Middle frontal gyrus (tissue), 1 donor: ENCODE data around the gene LDB3.

ENCODE experiments used
- DNase-seq: peaks from one replicate; pipeline ENCODE4 v3.0.0-alpha.2; 2015; ENCODE audit warnings: low spot score; ENCODE audit errors: extremely low spot score

The LDB3 gene

DNA sequence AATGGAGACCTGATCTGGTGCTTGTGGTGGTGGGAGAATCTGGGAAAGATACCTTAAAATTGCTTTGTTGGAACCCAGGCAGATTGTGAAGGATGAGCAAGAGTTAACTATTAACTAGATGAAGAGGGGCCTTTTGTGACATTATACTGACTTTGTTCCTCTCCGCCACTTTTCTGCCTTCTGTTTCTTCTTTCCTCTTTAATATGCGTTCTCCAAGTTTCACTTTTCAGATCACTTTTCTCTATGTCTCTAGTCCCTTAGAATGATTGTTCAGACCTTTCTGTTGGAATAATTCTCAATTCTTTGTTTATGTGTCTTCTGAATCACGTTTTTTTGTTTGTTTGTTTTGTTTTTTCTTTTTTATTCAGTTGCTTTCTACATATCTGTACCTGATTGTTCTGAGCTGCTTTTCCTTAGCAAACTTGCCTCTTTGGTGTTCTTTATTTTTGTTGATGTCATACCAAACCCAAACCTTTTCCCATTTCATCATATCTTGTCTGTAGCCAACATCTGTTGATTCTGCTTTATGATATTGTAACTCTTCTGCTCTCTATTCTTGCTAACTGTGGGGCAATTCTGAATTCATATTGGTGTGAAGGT is 90.9 kb downstream of the LDB3 start:
- no peak for DNase-seq

- no peak for DNase-seq
These were observed 95.1 kb downstream of the LDB3 start for GRCh38 chr10:86763404-86763803.

DNA sequence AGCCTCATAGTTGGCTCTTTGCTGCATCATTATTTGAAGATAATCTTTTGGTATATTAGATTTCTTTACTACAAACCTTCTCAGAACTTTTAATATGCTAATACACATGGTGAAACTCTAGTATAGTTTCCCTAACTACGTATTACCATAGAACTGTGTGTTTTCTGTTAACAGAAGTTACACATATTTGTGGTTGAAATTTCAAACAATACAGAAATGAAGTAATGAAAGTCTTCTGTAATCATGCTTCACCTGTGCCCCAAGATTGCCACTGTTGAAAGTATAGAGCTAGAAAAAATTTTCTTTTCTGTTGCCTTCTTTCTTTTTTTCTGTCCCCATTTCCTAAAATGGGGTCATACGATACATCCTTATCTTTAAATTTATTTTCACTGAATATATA is 97.2 kb downstream of the LDB3 start:
- no peak for DNase-seq

GRCh38 chr10:86768412-86769062 is 100.2 kb downstream of the LDB3 start:
- no peak for DNase-seq

DNA sequence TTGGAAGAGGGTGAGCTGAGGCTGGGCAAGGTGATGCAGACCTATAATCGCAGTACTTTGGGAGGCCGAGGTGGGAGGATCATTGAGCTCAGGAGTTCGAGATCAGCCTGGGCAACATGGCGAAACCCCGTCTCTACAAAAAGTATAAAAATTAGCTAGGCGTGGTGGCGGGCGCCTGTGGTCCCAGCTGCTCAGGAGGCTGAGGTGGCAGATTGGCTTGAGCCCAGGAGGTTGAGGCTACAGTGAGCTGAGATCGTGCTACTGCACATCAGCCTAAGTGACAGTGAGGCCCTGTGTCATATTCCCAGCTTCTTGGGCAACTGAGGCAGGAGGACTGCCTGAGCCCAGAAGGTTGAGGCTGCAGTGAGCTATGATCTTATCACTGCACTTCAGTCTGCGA is 101.7 kb downstream of the LDB3 start:
- DNase-seq: no peak

- DNase-seq: no peak
These were observed 102.2 kb downstream of the LDB3 start for GRCh38 chr10:86770412-86770960.

- no peak for DNase-seq
These were observed 105.2 kb downstream of the LDB3 start for GRCh38 chr10:86773498-86773897.

DNA sequence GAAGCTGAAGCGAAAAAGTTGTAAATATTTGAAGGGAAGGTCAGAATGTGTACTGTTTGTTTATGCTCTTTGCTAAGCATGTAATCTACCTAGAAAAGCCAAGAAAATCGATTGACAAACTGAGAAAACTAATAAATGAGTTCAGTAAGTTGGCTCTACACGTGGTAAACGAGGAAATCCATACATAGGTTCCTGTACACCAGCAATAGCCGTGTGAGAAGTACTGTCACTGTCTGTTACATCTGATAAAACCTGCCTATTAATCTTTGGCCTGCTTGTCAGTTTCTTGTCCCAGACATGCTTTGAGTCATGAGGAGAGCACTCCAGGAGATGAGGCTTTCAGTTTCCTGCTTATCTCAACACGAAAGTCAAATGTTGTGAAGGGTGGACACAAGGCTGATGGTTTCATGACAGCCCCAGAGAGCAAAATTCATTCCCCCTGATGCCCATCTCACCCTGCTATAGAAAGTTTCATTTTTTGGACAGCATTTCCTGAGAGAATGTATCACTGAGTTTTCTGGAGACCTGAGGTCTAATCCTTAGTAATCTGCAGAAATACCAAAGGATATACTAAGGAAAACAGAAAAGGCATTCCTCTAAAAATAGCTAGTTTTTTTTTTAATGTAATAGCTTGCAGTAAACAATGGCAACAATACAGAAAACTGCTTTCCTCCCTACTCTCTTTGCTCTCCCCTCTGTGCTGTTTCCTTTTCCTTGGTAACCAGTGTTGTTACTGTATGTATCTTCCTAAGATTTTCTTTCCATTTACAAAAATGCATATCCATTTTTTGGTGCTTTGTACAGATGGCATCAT is 107.0 kb downstream of the LDB3 start:
- DNase-seq: no peak

DNA sequence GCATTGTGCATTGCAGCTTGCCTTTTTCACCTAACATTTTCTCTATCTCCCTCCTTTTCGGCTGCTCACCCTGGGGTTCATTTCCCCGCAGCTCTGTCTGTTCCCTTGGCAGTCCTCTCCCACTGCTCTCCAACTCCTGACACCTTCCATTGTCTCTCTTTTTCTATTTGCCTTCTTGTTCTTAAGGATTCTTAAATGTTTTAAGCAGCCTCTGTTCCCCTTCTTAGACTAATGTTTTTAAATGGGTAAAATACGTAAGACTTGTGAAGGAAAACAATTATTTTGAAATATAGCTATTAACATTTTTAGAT is 107.5 kb downstream of the LDB3 start:
- DNase-seq: no peak

GRCh38 chr10:86779220-86780017 is 111.1 kb downstream of the LDB3 start:
- no peak for DNase-seq

GRCh38 chr10:86782701-86783418 is 114.5 kb downstream of the LDB3 start:
- DNase-seq: no peak

DNA sequence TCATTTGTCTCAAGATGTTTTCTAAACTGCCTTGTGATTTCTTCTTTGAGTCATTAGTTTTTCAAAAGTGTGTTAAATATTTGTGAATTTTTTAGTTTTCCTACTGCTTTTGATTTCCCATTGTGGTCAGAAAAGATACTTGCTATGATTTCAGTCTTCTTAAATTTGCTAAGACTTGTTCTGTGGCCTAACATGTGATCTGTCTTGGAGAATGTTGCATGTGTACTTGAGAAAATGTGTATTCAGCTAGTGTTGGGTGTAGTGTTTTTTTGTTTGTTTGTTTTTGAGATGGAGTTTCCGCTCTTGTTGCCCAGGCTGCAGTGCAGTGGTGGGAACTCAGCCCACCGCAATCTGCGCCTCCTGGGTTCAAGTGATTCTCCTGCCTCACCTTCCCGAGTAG is 116.7 kb downstream of the LDB3 start:
- no peak for DNase-seq
